Mesendoderm (in vitro differentiated cells): Measurements from ENCODE around the gene AMIGO1. TPM values are rescaled to one million over a fixed set of nuclear protein-coding genes. Genes with fewer than 3 reads are reported as not detected.

Experiments
- DNase-seq: peaks from one replicate; pipeline ENCODE4 v3.0.0; 2013
- H2AK5ac ChIP-seq: 2 replicates; pipeline ENCODE4 v1.6.1; 2013; ENCODE audit warnings: low read length, inconsistent platforms
- H2BK120ac ChIP-seq: 2 replicates; pipeline ENCODE4 v1.6.1; 2013; ENCODE audit warnings: low read depth, mild to moderate bottlenecking, low read length, moderate library complexity, mixed read lengths
- H2BK15ac ChIP-seq: replicated peaks from 2 replicates; pipeline ENCODE4 v1.6.1; 2013; ENCODE audit warnings: low read depth, mild to moderate bottlenecking, moderate library complexity
- H2BK5ac ChIP-seq: 2 replicates; pipeline ENCODE4 v1.6.1; 2013; ENCODE audit warnings: low read length, inconsistent platforms
- H3K18ac ChIP-seq: 2 replicates; pipeline ENCODE4 v1.6.1; 2013; ENCODE audit warnings: mild to moderate bottlenecking, low read length, mixed read lengths
- H3K23ac ChIP-seq: one replicate; pipeline ENCODE4 v1.6.1; 2013; ENCODE audit warnings: low read length
- H3K27ac ChIP-seq: 2 replicates; pipeline ENCODE4 v1.5.1; 2013; ENCODE audit warnings: low read depth, mild to moderate bottlenecking, inconsistent platforms, low read length, moderate library complexity
- H3K27me3 ChIP-seq: 2 replicates; pipeline ENCODE4 v1.6.1; 2013; ENCODE audit warnings: low read length, control low read depth, mild to moderate bottlenecking, inconsistent platforms; ENCODE audit not compliant: insufficient read depth, poor library complexity
- H3K36me3 ChIP-seq: 2 replicates; pipeline ENCODE4 v1.6.1; 2013; ENCODE audit warnings: low read length, inconsistent platforms; ENCODE audit not compliant: control insufficient read depth, insufficient read depth
- H3K4ac ChIP-seq: one replicate; pipeline ENCODE4 v1.6.1; 2013; ENCODE audit warnings: low read depth, mild to moderate bottlenecking, low read length, moderate library complexity
- H3K4me1 ChIP-seq: 2 replicates; pipeline ENCODE4 v1.6.1; 2013; ENCODE audit warnings: low read depth, low read length, inconsistent platforms; ENCODE audit not compliant: control insufficient read depth
- H3K4me2 ChIP-seq: 2 replicates; pipeline ENCODE4 v1.6.1; 2013; ENCODE audit warnings: low read length
- H3K4me3 ChIP-seq: 2 replicates; pipeline ENCODE4 v1.5.1; 2013; ENCODE audit warnings: mild to moderate bottlenecking, low read length
- H3K56ac ChIP-seq: one replicate; pipeline ENCODE4 v1.6.1; 2013; ENCODE audit warnings: low read length
- H3K79me1 ChIP-seq: 2 replicates; pipeline ENCODE4 v1.6.1; 2013; ENCODE audit warnings: low read length, inconsistent platforms
- H3K79me2 ChIP-seq: 2 replicates; pipeline ENCODE4 v1.6.1; 2013; ENCODE audit warnings: mild to moderate bottlenecking, low read length; ENCODE audit not compliant: control insufficient read depth, insufficient read depth
- H3K9ac ChIP-seq: 2 replicates; pipeline ENCODE4 v1.6.1; 2013; ENCODE audit warnings: low read length, inconsistent platforms
- H4K5ac ChIP-seq: one replicate; pipeline ENCODE4 v1.6.1; 2013; ENCODE audit warnings: low read length
- H4K8ac ChIP-seq: one replicate; pipeline ENCODE4 v1.6.1; 2013; ENCODE audit warnings: low read depth, mild to moderate bottlenecking, control low read depth, low read length, moderate library complexity
- WGBS: extraction: QIAGEN DNeasy Blood & Tissue Kit; methylation state at CpG from one replicate; pipeline ENCODE4 v1.1.7; 2013; ENCODE audit warnings: low lambda C conversion rate, missing lambda C conversion rate; ENCODE audit not compliant: insufficient coverage; ENCODE audit errors: extremely low coverage; 5-methylcytosine and 5-hydroxymethylcytosine counted together
- polyA plus RNA-seq, 2 experiments: library from polyadenylated mRNA; stranded (reverse); fragments of 200-250 nt; gene quantifications; one replicate each; pipeline ENCODE4 v1.2.3, GENCODE V29; 2013

The AMIGO1 gene, protein sequence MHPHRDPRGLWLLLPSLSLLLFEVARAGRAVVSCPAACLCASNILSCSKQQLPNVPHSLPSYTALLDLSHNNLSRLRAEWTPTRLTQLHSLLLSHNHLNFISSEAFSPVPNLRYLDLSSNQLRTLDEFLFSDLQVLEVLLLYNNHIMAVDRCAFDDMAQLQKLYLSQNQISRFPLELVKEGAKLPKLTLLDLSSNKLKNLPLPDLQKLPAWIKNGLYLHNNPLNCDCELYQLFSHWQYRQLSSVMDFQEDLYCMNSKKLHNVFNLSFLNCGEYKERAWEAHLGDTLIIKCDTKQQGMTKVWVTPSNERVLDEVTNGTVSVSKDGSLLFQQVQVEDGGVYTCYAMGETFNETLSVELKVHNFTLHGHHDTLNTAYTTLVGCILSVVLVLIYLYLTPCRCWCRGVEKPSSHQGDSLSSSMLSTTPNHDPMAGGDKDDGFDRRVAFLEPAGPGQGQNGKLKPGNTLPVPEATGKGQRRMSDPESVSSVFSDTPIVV
- 0.56 TPM for polyA plus RNA-seq (2013, experiment 1 of 2)
- 0.48 TPM for polyA plus RNA-seq (2013, experiment 2 of 2)

DNA sequence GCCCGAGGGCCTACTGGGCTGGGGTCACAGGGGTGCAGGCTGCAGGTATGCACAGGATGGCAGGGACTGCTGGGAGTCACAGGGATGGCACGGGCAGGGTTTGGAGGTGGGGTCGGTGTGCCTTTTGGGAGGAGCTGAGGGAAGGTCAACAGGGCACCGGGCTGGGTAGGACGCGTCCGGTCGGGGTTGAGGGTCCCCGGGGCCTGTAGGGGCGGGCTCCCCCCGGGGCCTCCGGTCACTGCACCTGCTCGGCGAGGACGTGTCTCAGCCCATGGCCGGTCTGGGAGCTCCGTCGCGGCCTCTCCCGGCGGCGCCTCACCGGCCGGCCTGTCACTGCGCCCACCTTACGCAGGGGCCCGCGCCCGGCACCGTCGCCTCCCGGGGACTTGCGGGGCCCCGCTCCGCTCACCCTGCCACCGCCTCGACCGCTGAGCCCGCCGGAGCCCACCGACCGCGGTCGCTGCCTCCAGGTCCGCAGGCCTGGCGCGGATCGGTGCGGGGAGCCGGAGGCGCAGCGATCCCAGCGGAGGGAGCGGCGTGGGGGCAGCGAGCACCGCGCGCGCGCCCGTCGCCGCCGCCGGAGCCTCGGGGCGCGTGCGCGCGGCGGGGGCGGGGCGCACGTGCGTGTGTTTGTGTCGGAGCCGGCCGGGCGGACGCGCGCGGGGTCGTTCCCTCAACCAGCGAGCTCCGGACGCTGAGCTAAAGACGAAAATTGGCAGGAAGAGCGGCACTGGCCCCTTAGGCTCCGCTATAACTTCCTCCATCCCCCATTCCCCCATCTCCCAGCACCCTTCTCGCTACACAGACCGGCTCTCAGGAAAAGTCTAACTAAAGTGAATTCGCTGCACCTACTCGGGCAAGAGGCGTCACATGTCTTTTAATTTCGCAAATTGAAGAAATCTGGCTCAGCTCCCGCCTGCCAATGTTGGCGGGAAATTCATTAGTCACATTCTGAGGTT is at the start of gene AMIGO1:
Gene AMIGO1 (minus strand): TSS at position 552 of the 959 bp plus-strand sequence. CDS start 815 bp downstream, outside the sequence.
- no CpG with 5 or more reads among the region's 100 CpGs for WGBS
- peak within 1 kb of the TSS; percentile 65 for H3K9ac ChIP-seq

GRCh38 chr1:109557520-109557919 is 48.0 kb upstream of the AMIGO1 start:
- no peak overlapping the region for H3K9ac ChIP-seq
- H3K27ac ChIP-seq, result no peak overlapping the region
- H3K4me1 ChIP-seq, result no peaks in the 10 kb centered on the region
- no peak overlapping the region for H3K4ac ChIP-seq
- H3K4me3 ChIP-seq, result no peak overlapping the region
- no peak overlapping the region for H3K4me2 ChIP-seq
- H3K23ac ChIP-seq, result no peak overlapping the region
- H2BK5ac ChIP-seq, result no peak overlapping the region
- no peak overlapping the region for H3K56ac ChIP-seq
- no peak for DNase-seq
- H3K79me2 ChIP-seq, result peaks cover 65% of the 10 kb centered on the region
- peaks cover 2% of the 10 kb centered on the region for H3K79me1 ChIP-seq
- H3K18ac ChIP-seq, result no peak overlapping the region
- H2BK15ac ChIP-seq, result no peak overlapping the region
- H3K36me3 ChIP-seq, result no peaks in the 10 kb centered on the region
- no peaks in the 10 kb centered on the region for H3K27me3 ChIP-seq
- H4K8ac ChIP-seq, result no peak overlapping the region
- WGBS, result no CpG with 5 or more reads among the region's 5 CpGs
- no peak overlapping the region for H2BK120ac ChIP-seq
- no peak overlapping the region for H4K5ac ChIP-seq
- no peak overlapping the region for H2AK5ac ChIP-seq

More for the DNA sequence above, at the start of gene AMIGO1:
- Histone ChIP-seq H3K27me3 (peaks cover 2% of the 10 kb centered on the region), H3K27ac (no peak within 1 kb of the TSS), H4K5ac (no peak within 1 kb of the TSS), H3K4me2 (peak within 1 kb of the TSS; percentile 54), H3K56ac (peak within 1 kb of the TSS; percentile 76), H3K79me2 (no peaks in the 10 kb centered on the region), H2BK15ac (no peak within 1 kb of the TSS), H3K4me1 (no peaks in the 10 kb centered on the region), H3K36me3 (no peaks in the 10 kb centered on the region), H3K23ac (peak within 1 kb of the TSS; percentile 68), H2BK5ac (no peak within 1 kb of the TSS), H3K18ac (no peak within 1 kb of the TSS), H3K79me1 (no peaks in the 10 kb centered on the region), H3K4ac (no peak within 1 kb of the TSS), H3K4me3 (peak within 1 kb of the TSS; percentile 30), H4K8ac (no peak within 1 kb of the TSS), H2AK5ac (no peak within 1 kb of the TSS), H2BK120ac (no peak within 1 kb of the TSS)
- DNase-seq, result peak; percentile 57

GRCh38 chr1:109556563-109556962 is 47.0 kb upstream of the AMIGO1 start:
- H2BK15ac ChIP-seq, result no peak overlapping the region
- H3K27me3 ChIP-seq, result no peaks in the 10 kb centered on the region
- WGBS, result no CpG with 5 or more reads among the region's 2 CpGs
- H3K56ac ChIP-seq, result no peak overlapping the region
- H3K23ac ChIP-seq, result no peak overlapping the region
- H3K4me2 ChIP-seq, result no peak overlapping the region
- no peak overlapping the region for H2AK5ac ChIP-seq
- no peak overlapping the region for H4K5ac ChIP-seq
- H2BK5ac ChIP-seq, result no peak overlapping the region
- H2BK120ac ChIP-seq, result no peak overlapping the region
- H3K4ac ChIP-seq, result no peak overlapping the region
- DNase-seq, result no peak
- H3K79me1 ChIP-seq, result peaks cover 2% of the 10 kb centered on the region
- no peak overlapping the region for H3K18ac ChIP-seq
- H3K4me1 ChIP-seq, result no peaks in the 10 kb centered on the region
- H3K27ac ChIP-seq, result no peak overlapping the region
- no peaks in the 10 kb centered on the region for H3K36me3 ChIP-seq
- no peak overlapping the region for H4K8ac ChIP-seq
- H3K9ac ChIP-seq, result no peak overlapping the region
- peaks cover 65% of the 10 kb centered on the region for H3K79me2 ChIP-seq
- no peak overlapping the region for H3K4me3 ChIP-seq

DNA sequence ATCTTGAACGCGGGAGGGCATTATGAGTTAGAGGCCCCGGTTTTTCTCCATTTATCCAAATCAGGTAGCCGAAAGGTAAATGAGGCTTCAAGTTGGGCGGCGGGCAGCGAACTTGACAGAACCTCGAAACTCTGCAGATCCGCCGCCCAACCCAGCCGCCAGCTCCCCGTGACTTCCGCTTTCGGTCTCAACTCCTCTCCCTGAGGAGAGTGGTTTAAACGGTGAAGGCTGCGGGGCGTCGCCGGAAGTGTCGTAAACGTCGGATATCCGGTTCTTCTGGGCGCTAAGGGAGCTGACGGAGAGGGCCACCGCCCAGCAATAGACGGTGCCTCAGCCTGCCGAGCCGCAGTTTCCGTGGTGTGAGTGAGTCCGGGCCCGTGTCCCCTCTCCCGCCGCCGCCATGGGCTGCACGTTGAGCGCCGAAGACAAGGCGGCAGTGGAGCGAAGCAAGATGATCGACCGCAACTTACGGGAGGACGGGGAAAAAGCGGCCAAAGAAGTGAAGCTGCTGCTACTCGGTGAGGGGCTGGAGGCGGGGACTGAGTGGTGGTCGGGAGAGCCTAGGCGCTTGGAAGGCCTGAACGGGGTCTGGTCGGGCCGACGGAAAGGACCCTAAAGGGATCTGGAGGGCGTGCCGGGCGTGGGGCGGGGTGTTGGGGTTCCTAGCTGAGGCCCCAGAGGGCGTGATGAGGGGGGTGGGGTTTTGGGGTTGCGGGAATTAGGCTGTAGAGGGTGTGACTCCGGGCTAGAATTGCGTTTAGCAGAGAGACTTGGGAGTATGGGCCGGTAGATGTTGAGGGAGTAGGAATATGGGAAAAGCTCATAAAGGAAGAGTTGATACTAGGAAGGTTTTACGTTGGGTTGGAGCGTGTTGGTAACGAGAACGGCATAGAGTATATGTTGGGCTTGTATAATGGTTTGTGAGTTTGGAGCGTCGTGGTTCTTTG is 39.1 kb upstream of the AMIGO1 start, which contains the start of gene GNAI3:
Gene GNAI3 (plus strand): TSS at position 295 of the 947 bp plus-strand sequence. CDS start 106 bp downstream, at position 401.
- Histone ChIP-seq H4K5ac (no peak within 1 kb of the TSS), H3K36me3 (no peaks in the 10 kb centered on the region), H2BK120ac (no peak within 1 kb of the TSS), H3K4me3 (peak within 1 kb of the TSS; percentile 94), H3K4me2 (peak within 1 kb of the TSS; percentile 79), H3K4me1 (no peaks in the 10 kb centered on the region), H4K8ac (no peak within 1 kb of the TSS), H3K27me3 (no peaks in the 10 kb centered on the region), H3K9ac (peak within 1 kb of the TSS; percentile 90), H2AK5ac (no peak within 1 kb of the TSS), H3K4ac (peak within 1 kb of the TSS; percentile 79), H3K18ac (no peak within 1 kb of the TSS), H3K79me2 (peaks cover 36% of the 10 kb centered on the region), H2BK15ac (no peak within 1 kb of the TSS), H3K79me1 (peaks cover 2% of the 10 kb centered on the region), H3K56ac (peak within 1 kb of the TSS; percentile 100), H2BK5ac (peak within 1 kb of the TSS; percentile 92), H3K23ac (no peak within 1 kb of the TSS), H3K27ac (peak within 1 kb of the TSS; percentile 52)
- peak; percentile 98 for DNase-seq
- no CpG with 5 or more reads among the region's 68 CpGs for WGBS
